ENCODE data around the gene NUDT2.
"Not testable (repeated sequence)": the region's sequence is repeated elsewhere in the genome, so short reads cannot be mapped to it uniquely, and the experiment has no call there.

DNA sequence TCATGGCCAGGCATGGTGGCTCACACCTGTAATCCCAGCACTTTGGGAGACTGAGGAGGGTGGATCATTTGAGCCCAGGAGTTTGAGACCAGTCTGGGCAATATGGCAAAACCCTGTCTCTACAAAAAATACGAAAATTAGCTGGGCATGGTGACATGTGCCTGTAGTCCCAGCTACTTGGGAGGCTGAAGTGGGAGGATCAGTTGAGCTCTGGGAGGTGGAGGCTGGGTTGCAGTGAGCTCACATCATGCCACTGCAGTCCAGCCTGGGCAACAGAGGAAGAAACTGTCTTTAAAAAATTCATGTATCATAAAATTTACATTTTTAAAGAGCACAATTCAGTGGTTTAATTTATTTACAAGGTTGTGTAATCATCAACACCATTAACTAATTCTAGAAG lies 23.6 kb downstream of the NUDT2 start:
- TF ChIP-seq SPI1 (IDR thresholded peaks at IDR 0.05; ENCODE audit: borderline replicate concordance, insufficient read depth, low read depth, low read length); CBX5 (IDR thresholded peaks at IDR 0.05; ENCODE audit: low read depth); RFX5 (IDR thresholded peaks at IDR 0.05; ENCODE audit: low read depth, low read length): not testable (repeated sequence)
- TF ChIP-seq, protein P1, sequence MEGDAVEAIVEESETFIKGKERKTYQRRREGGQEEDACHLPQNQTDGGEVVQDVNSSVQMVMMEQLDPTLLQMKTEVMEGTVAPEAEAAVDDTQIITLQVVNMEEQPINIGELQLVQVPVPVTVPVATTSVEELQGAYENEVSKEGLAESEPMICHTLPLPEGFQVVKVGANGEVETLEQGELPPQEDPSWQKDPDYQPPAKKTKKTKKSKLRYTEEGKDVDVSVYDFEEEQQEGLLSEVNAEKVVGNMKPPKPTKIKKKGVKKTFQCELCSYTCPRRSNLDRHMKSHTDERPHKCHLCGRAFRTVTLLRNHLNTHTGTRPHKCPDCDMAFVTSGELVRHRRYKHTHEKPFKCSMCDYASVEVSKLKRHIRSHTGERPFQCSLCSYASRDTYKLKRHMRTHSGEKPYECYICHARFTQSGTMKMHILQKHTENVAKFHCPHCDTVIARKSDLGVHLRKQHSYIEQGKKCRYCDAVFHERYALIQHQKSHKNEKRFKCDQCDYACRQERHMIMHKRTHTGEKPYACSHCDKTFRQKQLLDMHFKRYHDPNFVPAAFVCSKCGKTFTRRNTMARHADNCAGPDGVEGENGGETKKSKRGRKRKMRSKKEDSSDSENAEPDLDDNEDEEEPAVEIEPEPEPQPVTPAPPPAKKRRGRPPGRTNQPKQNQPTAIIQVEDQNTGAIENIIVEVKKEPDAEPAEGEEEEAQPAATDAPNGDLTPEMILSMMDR (IDR thresholded peaks at IDR 0.05 in 2 of 3, conservative IDR thresholded peaks at IDR 0.05 in 1 of 3; ENCODE audit: control insufficient read depth in 2 of 3, extremely low read depth in 1 of 3, insufficient read depth in 1 of 3, low read depth in 3 of 3, low read length in 3 of 3): not testable (repeated sequence)
- TF ChIP-seq, protein P2, sequence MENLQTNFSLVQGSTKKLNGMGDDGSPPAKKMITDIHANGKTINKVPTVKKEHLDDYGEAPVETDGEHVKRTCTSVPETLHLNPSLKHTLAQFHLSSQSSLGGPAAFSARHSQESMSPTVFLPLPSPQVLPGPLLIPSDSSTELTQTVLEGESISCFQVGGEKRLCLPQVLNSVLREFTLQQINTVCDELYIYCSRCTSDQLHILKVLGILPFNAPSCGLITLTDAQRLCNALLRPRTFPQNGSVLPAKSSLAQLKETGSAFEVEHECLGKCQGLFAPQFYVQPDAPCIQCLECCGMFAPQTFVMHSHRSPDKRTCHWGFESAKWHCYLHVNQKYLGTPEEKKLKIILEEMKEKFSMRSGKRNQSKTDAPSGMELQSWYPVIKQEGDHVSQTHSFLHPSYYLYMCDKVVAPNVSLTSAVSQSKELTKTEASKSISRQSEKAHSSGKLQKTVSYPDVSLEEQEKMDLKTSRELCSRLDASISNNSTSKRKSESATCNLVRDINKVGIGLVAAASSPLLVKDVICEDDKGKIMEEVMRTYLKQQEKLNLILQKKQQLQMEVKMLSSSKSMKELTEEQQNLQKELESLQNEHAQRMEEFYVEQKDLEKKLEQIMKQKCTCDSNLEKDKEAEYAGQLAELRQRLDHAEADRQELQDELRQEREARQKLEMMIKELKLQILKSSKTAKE (IDR thresholded peaks at IDR 0.05; ENCODE audit: low read depth, poor library complexity, severe bottlenecking): not testable (repeated sequence)
